HepG2 (cell line): ENCODE results near the gene SLC23A2. TPM values are rescaled to one million over a fixed set of nuclear protein-coding genes. Genes with fewer than 3 reads are reported as not detected.

Source experiments
- ASH2L ChIP-seq: fragments of 300-600, 200-600 bp; sonication (generic); IDR thresholded peaks from 2 replicates; pipeline ENCODE4 v1.7.0; 2017; ENCODE audit warnings: low read depth, mild to moderate bottlenecking, moderate library complexity, mixed read lengths, low read length; ENCODE audit not compliant: insufficient read length
- CEBPB ChIP-seq: IDR thresholded peaks from 2 replicates; pipeline ENCODE4 v1.6.1; 2011; ENCODE audit warnings: low read depth, low read length, improper control_type of control experiment, borderline replicate concordance
- DNMT3B ChIP-seq: conservative IDR thresholded peaks from 2 replicates; pipeline ENCODE4 v1.6.1; 2016; ENCODE audit warnings: missing biosample characterization, control low read depth
- ELF3 ChIP-seq: IDR thresholded peaks from 2 replicates; pipeline ENCODE4 v1.6.1; 2016; ENCODE audit warnings: missing genetic modification reagents, missing compliant biosample characterization
- EP300 ChIP-seq, 3 experiments: sonication (generic) in 1 of 3; formaldehyde crosslinking in 1 of 3; IDR thresholded peaks; 2 replicates each; pipeline versions ENCODE4 v1.5.1 to v1.6.1; 2011 to 2020; ENCODE audit warnings: low read depth in 2 of 3, low read length in 2 of 3, borderline replicate concordance in 1 of 3, improper control_type of control experiment in 1 of 3, mild to moderate bottlenecking in 1 of 3, missing genetic modification reagents in 1 of 3, moderate library complexity in 1 of 3
- ERF ChIP-seq: IDR thresholded peaks from 2 replicates; pipeline ENCODE4 v1.6.1; 2018; ENCODE audit warnings: missing biosample characterization, missing genetic modification reagents
- FOXA1 ChIP-seq, 2 experiments: fragments of 450-650 bp in 1 of 2; sonication (generic) in 1 of 2; formaldehyde crosslinking in 1 of 2; IDR thresholded peaks; 2 replicates each; pipeline versions ENCODE4 v1.4.0 to v1.6.1; 2016 to 2020; ENCODE audit warnings: missing genetic modification reagents in 1 of 2
- GATAD2A ChIP-seq: IDR thresholded peaks from 2 replicates; pipeline ENCODE4 v1.6.1; 2016
- HMG20A ChIP-seq: IDR thresholded peaks from 2 replicates; pipeline ENCODE4 v1.6.1; 2016; ENCODE audit warnings: borderline replicate concordance
- MED8 ChIP-seq: sonication (generic); formaldehyde crosslinking; IDR thresholded peaks from 2 replicates; pipeline ENCODE4 v1.8.1; 2023; ENCODE audit warnings: mild to moderate bottlenecking, missing genetic modification reagents; ENCODE audit not compliant: insufficient replicate concordance
- MXI1 ChIP-seq: IDR thresholded peaks from 3 replicates; pipeline ENCODE4 v1.6.1; 2012; ENCODE audit warnings: low read depth, low read length, inconsistent platforms, borderline replicate concordance
- PRDM15 ChIP-seq: sonication (generic); formaldehyde crosslinking; IDR thresholded peaks from 2 replicates; pipeline ENCODE4 v1.4.0; 2020; ENCODE audit warnings: missing genetic modification reagents
- RCOR2 ChIP-seq: IDR thresholded peaks from 2 replicates; pipeline ENCODE4 v1.6.1; 2016; ENCODE audit warnings: missing biosample characterization, missing genetic modification reagents
- RFXAP ChIP-seq: sonication (generic); formaldehyde crosslinking; IDR thresholded peaks from 2 replicates; pipeline ENCODE4 v1.4.0; 2020; ENCODE audit warnings: missing genetic modification reagents, borderline replicate concordance
- SOX13 ChIP-seq, 3 experiments: fragments of 450-650 bp in 1 of 3; sonication (generic) in 1 of 3; formaldehyde crosslinking in 1 of 3; IDR thresholded peaks in 2 of 3; conservative IDR thresholded peaks in 1 of 3; 2 replicates each; pipeline versions ENCODE4 v1.5.0 to v1.6.1; 2016 to 2020; ENCODE audit warnings: antibody characterized with exemption in 1 of 3, mild to moderate bottlenecking in 1 of 3, missing compliant biosample characterization in 1 of 3, missing genetic modification reagents in 1 of 3, moderate library complexity in 1 of 3
- TBX2 ChIP-seq: sonication (generic); formaldehyde crosslinking; IDR thresholded peaks from 2 replicates; pipeline ENCODE4 v1.5.0; 2020; ENCODE audit warnings: missing genetic modification reagents, mild to moderate bottlenecking, borderline replicate concordance
- TCF12 ChIP-seq, 2 experiments: fragments of 450-650 bp in 1 of 2; sonication (generic) in 1 of 2; formaldehyde crosslinking in 1 of 2; IDR thresholded peaks; 2 replicates each; pipeline versions ENCODE4 v1.6.1 to v1.8.0; 2017 to 2022; ENCODE audit warnings: antibody characterized with exemption in 1 of 2, mild to moderate bottlenecking in 1 of 2, missing genetic modification reagents in 1 of 2, moderate library complexity in 1 of 2
- ZNF232 ChIP-seq: sonication (generic); formaldehyde crosslinking; IDR thresholded peaks from 2 replicates; pipeline ENCODE4 v1.4.0; 2020; ENCODE audit warnings: missing genetic modification reagents, borderline replicate concordance
- ZNF234 ChIP-seq: sonication (generic); formaldehyde crosslinking; conservative IDR thresholded peaks from 2 replicates; pipeline ENCODE4 v1.5.1; 2020; ENCODE audit warnings: mild to moderate bottlenecking, missing genetic modification reagents
- ZNF552 ChIP-seq: sonication (generic); formaldehyde crosslinking; IDR thresholded peaks from 2 replicates; pipeline ENCODE4 v1.9.0; 2022; ENCODE audit warnings: missing genetic modification reagents, mild to moderate bottlenecking, borderline replicate concordance
- ZNF576 ChIP-seq: sonication (generic); formaldehyde crosslinking; IDR thresholded peaks from 2 replicates; pipeline ENCODE4 v1.4.0; 2020; ENCODE audit warnings: mild to moderate bottlenecking, missing genetic modification reagents
- ZNF672 ChIP-seq: sonication (generic); formaldehyde crosslinking; IDR thresholded peaks from 2 replicates; pipeline ENCODE4 v1.8.1; 2022; ENCODE audit warnings: missing genetic modification reagents
- polyA plus RNA-seq, 8 experiments: library from polyadenylated mRNA; depleted of rRNA in 3 of 8; stranded (reverse) in 7 of 8; unstranded in 1 of 8; fragments of >200 nt; fragmentation: Illumina TruSeq in 4 of 8; extraction: Trizol in 4 of 8; gene quantifications; 2 replicates each; pipeline versions ENCODE4 v1.2.1 to v1.2.3, GENCODE V29; 2011 to 2016; ENCODE audit warnings: low read depth in 4 of 8, missing spikeins in 1 of 8, mixed read lengths in 1 of 8; ENCODE audit not compliant: insufficient read depth in 1 of 8
- total RNA-seq, 5 experiments: library from RNA; depleted of rRNA; stranded (reverse); fragments of >200 nt; fragmentation: Illumina TruSeq; extraction: Trizol; gene quantifications; 2 replicates each; pipeline ENCODE4 v1.2.3, GENCODE V29; 2016; ENCODE audit warnings: low read depth in 1 of 5
- TF ChIP-seq, protein P1 (sequence below): IDR thresholded peaks from 2 replicates; pipeline ENCODE4 v1.6.1; 2012; ENCODE audit warnings: inconsistent platforms
- TF ChIP-seq, protein P2 (sequence below): fragments of 450-650 bp; IDR thresholded peaks from 2 replicates; pipeline ENCODE4 v1.6.1; 2016

The SLC23A2 gene
- total and polyA plus RNA-seq, 2 of the 13 experiments (the other 11 are each of a cell fraction or from before 2014, with no cell fraction given) = 42.2 to 51.2 TPM

GRCh38 chr20:4905613-4906012 lies 95.7 kb downstream of the SLC23A2 start (continued):
- 0 out of 4 replicates have a peak, but pooled peaks of 1 of the 2 experiments have one; percentile 9 for TF ChIP-seq EP300 (IDR thresholded peaks at IDR 0.05; ENCODE audit: low read depth in 2 of 2, low read length in 2 of 2)
- TF ChIP-seq EP300 (CRISPR knock-in tag; IDR thresholded peaks at IDR 0.05; ENCODE audit: borderline replicate concordance) = no peak
- TF ChIP-seq CEBPB = peak; percentile 92
- TF ChIP-seq TBX2 (CRISPR knock-in tag) = peak; percentile 61
- no peak for TF ChIP-seq ZNF552 (CRISPR knock-in tag)
- no peak for TF ChIP-seq ZNF576
- TF ChIP-seq ELF3 (CRISPR knock-in tag) = 0 out of 2 replicates have a peak, but pooled peaks have one; percentile 25
- TF ChIP-seq RFXAP (CRISPR knock-in tag) = no peak
- TF ChIP-seq RCOR2 = 0 out of 2 replicates have a peak, but pooled peaks have one; percentile 20
- peak; percentile 44 for TF ChIP-seq MED8 (CRISPR knock-in tag)
- TF ChIP-seq, protein P1, sequence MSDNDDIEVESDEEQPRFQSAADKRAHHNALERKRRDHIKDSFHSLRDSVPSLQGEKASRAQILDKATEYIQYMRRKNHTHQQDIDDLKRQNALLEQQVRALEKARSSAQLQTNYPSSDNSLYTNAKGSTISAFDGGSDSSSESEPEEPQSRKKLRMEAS = 0 out of 2 replicates have a peak, but pooled peaks have one; percentile 36
- no peak for TF ChIP-seq ERF (CRISPR knock-in tag)
- TF ChIP-seq ZNF672 = no peak
- TF ChIP-seq ASH2L = no peak
- TF ChIP-seq PRDM15 (CRISPR knock-in tag) = no peak
- TF ChIP-seq DNMT3B (CRISPR knock-in tag) = no peak
- TF ChIP-seq GATAD2A (CRISPR knock-in tag) = peak; percentile 32; the same call in 1 of the 2 replicates
- TF ChIP-seq SOX13 (IDR thresholded peaks at IDR 0.05) = no peak
- TF ChIP-seq SOX13 (CRISPR knock-in tag; conservative IDR thresholded peaks at IDR 0.05 in 1 of 2, IDR thresholded peaks at IDR 0.05 in 1 of 2) = peak in 1 of 2 experiments; percentile 42; a peak in 1 of 4 replicates
- TF ChIP-seq, protein P2, sequence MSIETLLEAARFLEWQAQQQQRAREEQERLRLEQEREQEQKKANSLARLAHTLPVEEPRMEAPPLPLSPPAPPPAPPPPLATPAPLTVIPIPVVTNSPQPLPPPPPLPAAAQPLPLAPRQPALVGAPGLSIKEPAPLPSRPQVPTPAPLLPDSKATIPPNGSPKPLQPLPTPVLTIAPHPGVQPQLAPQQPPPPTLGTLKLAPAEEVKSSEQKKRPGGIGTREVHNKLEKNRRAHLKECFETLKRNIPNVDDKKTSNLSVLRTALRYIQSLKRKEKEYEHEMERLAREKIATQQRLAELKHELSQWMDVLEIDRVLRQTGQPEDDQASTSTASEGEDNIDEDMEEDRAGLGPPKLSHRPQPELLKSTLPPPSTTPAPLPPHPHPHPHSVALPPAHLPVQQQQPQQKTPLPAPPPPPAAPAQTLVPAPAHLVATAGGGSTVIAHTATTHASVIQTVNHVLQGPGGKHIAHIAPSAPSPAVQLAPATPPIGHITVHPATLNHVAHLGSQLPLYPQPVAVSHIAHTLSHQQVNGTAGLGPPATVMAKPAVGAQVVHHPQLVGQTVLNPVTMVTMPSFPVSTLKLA = 0 out of 2 replicates have a peak, but pooled peaks have one; percentile 8
- TF ChIP-seq MXI1 = peak; percentile 64; the same call in 1 of the 3 replicates
- no peak for TF ChIP-seq ZNF234 (CRISPR knock-in tag)
- TF ChIP-seq FOXA1 (IDR thresholded peaks at IDR 0.05) = no peak
- peak; percentile 96 for TF ChIP-seq FOXA1 (CRISPR knock-in tag; IDR thresholded peaks at IDR 0.05)
- peak; percentile 37; the same call in 1 of the 2 replicates for TF ChIP-seq HMG20A (CRISPR knock-in tag)
- TF ChIP-seq ZNF232 (CRISPR knock-in tag) = 0 out of 2 replicates have a peak, but pooled peaks have one; percentile 22
- no peak for TF ChIP-seq TCF12 (IDR thresholded peaks at IDR 0.05)
- TF ChIP-seq TCF12 (CRISPR knock-in tag; IDR thresholded peaks at IDR 0.05) = 0 out of 2 replicates have a peak, but pooled peaks have one; percentile 15
